Loucy (cell line): ENCODE results near the gene CLTA.

Source experiments
- CTCF ChIP-seq: fragments of 200-600 bp; sonication (generic); conservative IDR thresholded peaks from 2 replicates; pipeline ENCODE4 v1.5.1; 2014; ENCODE audit warnings: mild to moderate bottlenecking, antibody characterized with exemption, low read length
- EZH2phosphoT487 ChIP-seq: fragments of 200-600 bp; IDR thresholded peaks from 2 replicates; pipeline ENCODE4 v1.6.1; 2018; ENCODE audit warnings: antibody characterized with exemption, mild to moderate bottlenecking, moderate library complexity, borderline replicate concordance

- TF ChIP-seq CTCF (no peak), EZH2phosphoT487 (no peak)
Observed at GRCh38 chr9:36237230-36237629, 46.5 kb downstream of the CLTA start.
